Nephron (organoid): ENCODE results near the gene HLX.

Experiments used
- H3K27ac Mint-ChIP-seq, 3 experiments: 2 replicates each; pipeline ENCODE4 v1.8.0; 2020; ENCODE audit warnings: mixed read lengths in 3 of 3, mild to moderate bottlenecking in 2 of 3, moderate library complexity in 1 of 3
- H3K27me3 Mint-ChIP-seq: 2 replicates; pipeline ENCODE4 v1.8.0; 2021; ENCODE audit warnings: low read depth, mild to moderate bottlenecking, moderate library complexity, mixed read lengths
- H3K36me3 Mint-ChIP-seq: 2 replicates; pipeline ENCODE4 v1.8.0; 2020; ENCODE audit warnings: low read depth, mixed read lengths
- H3K4me1 Mint-ChIP-seq: 2 replicates; pipeline ENCODE4 v1.8.0; 2020; ENCODE audit warnings: mixed read lengths
- H3K4me3 Mint-ChIP-seq, 3 experiments: 2 replicates each; pipeline ENCODE4 v1.8.0; 2020; ENCODE audit warnings: mild to moderate bottlenecking in 3 of 3, mixed read lengths in 3 of 3, moderate library complexity in 2 of 3
- H3K9me3 Mint-ChIP-seq: 2 replicates; pipeline ENCODE4 v1.8.0; 2020; ENCODE audit warnings: mixed read lengths
- CTCF ChIP-seq, 3 experiments: fragments of 200-600 bp; sonication (generic); IDR thresholded peaks; one replicate each; pipeline ENCODE4 v1.5.0; 2021; ENCODE audit warnings: antibody characterized with exemption in 3 of 3; ENCODE audit not compliant: unreplicated experiment in 3 of 3

Gene HLX

DNA sequence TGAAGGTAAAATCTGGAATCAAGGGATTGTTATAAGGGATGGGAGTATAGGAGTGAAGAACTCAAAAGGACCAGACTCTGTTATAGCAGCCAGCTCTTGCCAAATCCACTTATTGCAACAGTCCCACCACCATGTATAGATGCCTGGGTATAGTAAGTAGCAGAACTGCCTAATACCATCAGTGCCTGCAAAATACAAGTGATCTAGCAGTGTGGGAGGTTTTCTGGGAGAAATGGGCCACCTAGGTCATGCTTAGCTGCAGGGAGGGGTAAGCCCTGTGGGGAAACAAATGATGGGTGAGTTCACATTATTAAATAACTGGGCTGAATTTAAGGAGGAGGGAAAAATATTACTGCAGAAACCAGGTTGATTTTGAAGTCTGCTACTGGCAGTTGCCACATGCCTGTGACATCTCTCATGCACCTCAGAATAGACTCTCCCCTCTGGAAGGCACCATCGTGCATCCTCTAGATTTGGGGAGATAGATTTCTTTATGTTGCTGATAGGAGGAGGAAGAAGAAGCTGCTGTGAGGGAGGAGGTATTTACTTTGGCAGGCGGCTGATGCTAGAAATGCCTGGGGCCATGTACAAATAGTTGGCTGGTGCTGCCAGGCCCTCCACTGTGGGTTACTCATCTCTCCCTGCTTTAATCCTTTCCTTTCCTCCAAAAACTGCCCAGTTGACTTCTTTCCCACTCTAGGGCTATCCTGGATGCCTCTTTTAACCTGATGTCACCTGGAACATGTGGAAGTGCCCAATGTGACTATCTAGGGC, 27.5 kb downstream of the HLX start:
- peaks cover 64% of the 10 kb centered on the region for H3K27me3 Mint-ChIP-seq
- TF ChIP-seq CTCF (IDR thresholded peaks at IDR 0.05; ENCODE audit: unreplicated experiment in 3 of 3), result no peak
- no peaks in the 10 kb centered on the region for H3K36me3 Mint-ChIP-seq
- H3K9me3 Mint-ChIP-seq, result no peaks in the 10 kb centered on the region
- no peak overlapping the region for H3K27ac Mint-ChIP-seq
- H3K4me1 Mint-ChIP-seq, result peaks cover 19% of the 10 kb centered on the region
- no peak overlapping the region for H3K4me3 Mint-ChIP-seq

GRCh38 chr1:220908757-220909156, 29.5 kb downstream of the HLX start:
- no peaks in the 10 kb centered on the region for H3K36me3 Mint-ChIP-seq
- H3K27ac Mint-ChIP-seq, result no peak overlapping the region
- TF ChIP-seq CTCF (IDR thresholded peaks at IDR 0.05; ENCODE audit: unreplicated experiment in 3 of 3), result peak; percentile 52 to 63 (median 59)
- peaks cover 19% of the 10 kb centered on the region for H3K4me1 Mint-ChIP-seq
- no peaks in the 10 kb centered on the region for H3K9me3 Mint-ChIP-seq
- H3K4me3 Mint-ChIP-seq, result no peak overlapping the region
- H3K27me3 Mint-ChIP-seq, result peaks cover 52% of the 10 kb centered on the region

- Mint-ChIP-seq H3K9me3 (no peaks in the 10 kb centered on the region), H3K4me3 (no peak overlapping the region), H3K27me3 (peaks cover 54% of the 10 kb centered on the region), H3K4me1 (peaks cover 17% of the 10 kb centered on the region), H3K36me3 (no peaks in the 10 kb centered on the region), H3K27ac (no peak overlapping the region)
- TF ChIP-seq CTCF (IDR thresholded peaks at IDR 0.05; ENCODE audit: unreplicated experiment in 3 of 3), result no peak
Observed at GRCh38 chr1:220910021-220910420, 30.8 kb downstream of the HLX start.

GRCh38 chr1:220914283-220915116, 35.3 kb downstream of the HLX start:
- Mint-ChIP-seq H3K9me3 (no peaks in the 10 kb centered on the region), H3K27me3 (peaks cover 53% of the 10 kb centered on the region), H3K4me3 (no peak overlapping the region), H3K4me1 (no peaks in the 10 kb centered on the region), H3K36me3 (no peaks in the 10 kb centered on the region), H3K27ac (no peak overlapping the region)
- no peak for TF ChIP-seq CTCF (IDR thresholded peaks at IDR 0.05; ENCODE audit: unreplicated experiment in 3 of 3)

DNA sequence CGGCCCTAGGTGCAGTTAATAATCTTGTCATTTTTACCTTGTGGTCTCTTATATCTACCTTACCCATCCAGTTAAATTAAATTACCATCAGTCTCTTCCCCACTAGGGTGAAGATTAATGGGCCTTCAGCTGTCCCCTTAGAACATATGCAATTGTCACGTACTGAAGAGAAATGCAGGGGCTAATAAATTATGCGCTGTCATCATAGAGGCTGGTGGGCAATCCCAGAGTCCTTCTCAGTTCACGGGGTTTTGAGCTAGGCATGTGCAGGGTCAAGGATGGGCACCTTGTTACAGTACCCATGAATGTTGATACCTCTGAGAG, 35.8 kb downstream of the HLX start:
- TF ChIP-seq CTCF (IDR thresholded peaks at IDR 0.05; ENCODE audit: unreplicated experiment in 3 of 3), result no peak
- Mint-ChIP-seq H3K27me3 (peaks cover 47% of the 10 kb centered on the region), H3K27ac (no peak overlapping the region), H3K4me3 (no peak overlapping the region), H3K9me3 (no peaks in the 10 kb centered on the region), H3K36me3 (no peaks in the 10 kb centered on the region), H3K4me1 (no peaks in the 10 kb centered on the region)
